Activated CD4-positive, alpha-beta T cell treated with anti-CD3 and anti-CD28 coated beads, Interleukin-2, amount 10 ng/mL, durations not matched to agents 24 days and 14 days (primary cell): ENCODE data around the gene OR4F15. TPM values are rescaled to one million over a fixed set of nuclear protein-coding genes. Genes with fewer than 3 reads are reported as not detected.

Experiments used
- DNase-seq: peaks from one replicate; pipeline ENCODE4 v3.0.0; 2022
- H3K27ac Mint-ChIP-seq: one replicate; pipeline ENCODE4 v1.8.0; 2022; ENCODE audit warnings: mild to moderate bottlenecking, mixed read lengths
- H3K27me3 Mint-ChIP-seq: one replicate; pipeline ENCODE4 v1.8.0; 2022; ENCODE audit warnings: mixed read lengths
- H3K36me3 Mint-ChIP-seq: one replicate; pipeline ENCODE4 v1.8.0; 2022; ENCODE audit warnings: low read depth, mild to moderate bottlenecking, mixed read lengths
- H3K4me1 Mint-ChIP-seq: one replicate; pipeline ENCODE4 v1.8.0; 2021; ENCODE audit warnings: mixed read lengths
- H3K4me3 Mint-ChIP-seq: one replicate; pipeline ENCODE4 v1.8.0; 2022; ENCODE audit warnings: mild to moderate bottlenecking, moderate library complexity, mixed read lengths
- H3K9me3 Mint-ChIP-seq: one replicate; pipeline ENCODE4 v1.8.0; 2021; ENCODE audit warnings: mixed read lengths
- intact Hi-C: fragments of 100-400 bp; cut with micrococcal nuclease; formaldehyde crosslinking; loops from one replicate; pipeline ENCODE4 v1.15.1; 2023
- total RNA-seq: library from RNA; stranded (reverse); gene quantifications from 2 replicates; pipeline ENCODE4 v1.2.3, GENCODE V29; 2022

Gene OR4F15
- total RNA-seq, 1 donor from 2014 or later, result not detected

GRCh38 chr15:101810876-101811275, 1.1 kb upstream of the OR4F15 start:
- H3K4me3 Mint-ChIP-seq, result no peak overlapping the region
- DNase-seq, result no peak
- H3K36me3 Mint-ChIP-seq, result no peaks in the 10 kb centered on the region
- no peak overlapping the region for H3K27ac Mint-ChIP-seq
- H3K27me3 Mint-ChIP-seq, result peaks cover 15% of the 10 kb centered on the region
- no peaks in the 10 kb centered on the region for H3K4me1 Mint-ChIP-seq
- intact Hi-C loops, result no loop called here
- H3K9me3 Mint-ChIP-seq, result peaks cover 4% of the 10 kb centered on the region

GRCh38 chr15:101813803-101814534, 2.0 kb downstream of the OR4F15 start:
- peaks cover 15% of the 10 kb centered on the region for H3K27me3 Mint-ChIP-seq
- peaks cover 4% of the 10 kb centered on the region for H3K9me3 Mint-ChIP-seq
- no peaks in the 10 kb centered on the region for H3K4me1 Mint-ChIP-seq
- H3K4me3 Mint-ChIP-seq, result no peak overlapping the region
- intact Hi-C loops, result no loop called here
- H3K27ac Mint-ChIP-seq, result no peak overlapping the region
- DNase-seq, result no peak
- H3K36me3 Mint-ChIP-seq, result no peaks in the 10 kb centered on the region

GRCh38 chr15:101820781-101821180, 8.8 kb downstream of the OR4F15 start:
- H3K27ac Mint-ChIP-seq, result no peak overlapping the region
- no peak overlapping the region for H3K4me3 Mint-ChIP-seq
- intact Hi-C loops, result no loop called here
- DNase-seq, result no peak
- H3K4me1 Mint-ChIP-seq, result no peaks in the 10 kb centered on the region
- no peaks in the 10 kb centered on the region for H3K36me3 Mint-ChIP-seq
- peaks cover 11% of the 10 kb centered on the region for H3K27me3 Mint-ChIP-seq
- H3K9me3 Mint-ChIP-seq, result peaks cover 4% of the 10 kb centered on the region

- Mint-ChIP-seq H3K27me3 (peaks cover 10% of the 10 kb centered on the region), H3K4me3 (no peak overlapping the region), H3K4me1 (no peaks in the 10 kb centered on the region), H3K27ac (no peak overlapping the region), H3K36me3 (no peaks in the 10 kb centered on the region), H3K9me3 (peaks cover 4% of the 10 kb centered on the region)
- no peak for DNase-seq
- intact Hi-C loops, result no loop called here
Measured at GRCh38 chr15:101827257-101827656, 15.3 kb downstream of the OR4F15 start.

GRCh38 chr15:101828774-101829173, 16.8 kb downstream of the OR4F15 start:
- H3K27me3 Mint-ChIP-seq, result peaks cover 12% of the 10 kb centered on the region
- no peaks in the 10 kb centered on the region for H3K4me1 Mint-ChIP-seq
- H3K4me3 Mint-ChIP-seq, result no peak overlapping the region
- DNase-seq, result no peak
- intact Hi-C loops, result no loop called here
- H3K36me3 Mint-ChIP-seq, result no peaks in the 10 kb centered on the region
- no peaks in the 10 kb centered on the region for H3K9me3 Mint-ChIP-seq
- H3K27ac Mint-ChIP-seq, result no peak overlapping the region

GRCh38 chr15:101841656-101842055, 29.7 kb downstream of the OR4F15 start:
- H3K4me1 Mint-ChIP-seq, result no peaks in the 10 kb centered on the region
- H3K36me3 Mint-ChIP-seq, result no peaks in the 10 kb centered on the region
- H3K27me3 Mint-ChIP-seq, result peaks cover 8% of the 10 kb centered on the region
- no peak overlapping the region for H3K4me3 Mint-ChIP-seq
- no peak for DNase-seq
- no peaks in the 10 kb centered on the region for H3K9me3 Mint-ChIP-seq
- intact Hi-C loops, result no loop called here
- H3K27ac Mint-ChIP-seq, result no peak overlapping the region

- Mint-ChIP-seq H3K4me3 (no peak overlapping the region), H3K9me3 (no peaks in the 10 kb centered on the region), H3K27me3 (peaks cover 10% of the 10 kb centered on the region), H3K27ac (no peak overlapping the region), H3K4me1 (no peaks in the 10 kb centered on the region), H3K36me3 (no peaks in the 10 kb centered on the region)
- intact Hi-C loops, result no loop called here
- no peak for DNase-seq
Measured at GRCh38 chr15:101844916-101845315, 32.9 kb downstream of the OR4F15 start.

- no peak overlapping the region for H3K4me3 Mint-ChIP-seq
- no peaks in the 10 kb centered on the region for H3K4me1 Mint-ChIP-seq
- no peak for DNase-seq
- H3K36me3 Mint-ChIP-seq, result no peaks in the 10 kb centered on the region
- H3K9me3 Mint-ChIP-seq, result no peaks in the 10 kb centered on the region
- no peak overlapping the region for H3K27ac Mint-ChIP-seq
- intact Hi-C loops, result no loop called here
- peaks cover 30% of the 10 kb centered on the region for H3K27me3 Mint-ChIP-seq
Measured at GRCh38 chr15:101852356-101852755, 40.4 kb downstream of the OR4F15 start.

Other genes starting within 250 kb of the OR4F15 start
- gene TM2D3, start 159.8 kb upstream of the OR4F15 start, total RNA-seq, result 56.2 and 62.7 TPM in 2 replicates
- 11.5 and 13.2 TPM in 2 replicates for gene TARS3, start 87.7 kb upstream of the OR4F15 start, total RNA-seq
- gene OR4F6, start 8.7 kb upstream of the OR4F15 start, total RNA-seq, result not detected in 2 replicates